Measurements from ENCODE around the gene LDB3. TPM values are rescaled to one million over a fixed set of nuclear protein-coding genes. Genes with fewer than 3 reads are reported as not detected.

LDB3 gene
- total and polyA plus RNA-seq, 9 of the 15 experiments (the other 6 are each of a cell fraction or from before 2014, with no cell fraction given): 0.03 TPM; not detected in 8

- peak; percentile 80 for TF ChIP-seq USF1 (CRISPR knock-in tag; IDR thresholded peaks at IDR 0.05)
- peak; percentile 85 for TF ChIP-seq BHLHE40 (IDR thresholded peaks at IDR 0.05; ENCODE audit: low read length)
- TF ChIP-seq, protein P1, sequence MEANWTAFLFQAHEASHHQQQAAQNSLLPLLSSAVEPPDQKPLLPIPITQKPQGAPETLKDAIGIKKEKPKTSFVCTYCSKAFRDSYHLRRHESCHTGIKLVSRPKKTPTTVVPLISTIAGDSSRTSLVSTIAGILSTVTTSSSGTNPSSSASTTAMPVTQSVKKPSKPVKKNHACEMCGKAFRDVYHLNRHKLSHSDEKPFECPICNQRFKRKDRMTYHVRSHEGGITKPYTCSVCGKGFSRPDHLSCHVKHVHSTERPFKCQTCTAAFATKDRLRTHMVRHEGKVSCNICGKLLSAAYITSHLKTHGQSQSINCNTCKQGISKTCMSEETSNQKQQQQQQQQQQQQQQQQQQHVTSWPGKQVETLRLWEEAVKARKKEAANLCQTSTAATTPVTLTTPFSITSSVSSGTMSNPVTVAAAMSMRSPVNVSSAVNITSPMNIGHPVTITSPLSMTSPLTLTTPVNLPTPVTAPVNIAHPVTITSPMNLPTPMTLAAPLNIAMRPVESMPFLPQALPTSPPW (CRISPR knock-in tag; IDR thresholded peaks at IDR 0.05): peak; percentile 60
- TF ChIP-seq, protein P2, sequence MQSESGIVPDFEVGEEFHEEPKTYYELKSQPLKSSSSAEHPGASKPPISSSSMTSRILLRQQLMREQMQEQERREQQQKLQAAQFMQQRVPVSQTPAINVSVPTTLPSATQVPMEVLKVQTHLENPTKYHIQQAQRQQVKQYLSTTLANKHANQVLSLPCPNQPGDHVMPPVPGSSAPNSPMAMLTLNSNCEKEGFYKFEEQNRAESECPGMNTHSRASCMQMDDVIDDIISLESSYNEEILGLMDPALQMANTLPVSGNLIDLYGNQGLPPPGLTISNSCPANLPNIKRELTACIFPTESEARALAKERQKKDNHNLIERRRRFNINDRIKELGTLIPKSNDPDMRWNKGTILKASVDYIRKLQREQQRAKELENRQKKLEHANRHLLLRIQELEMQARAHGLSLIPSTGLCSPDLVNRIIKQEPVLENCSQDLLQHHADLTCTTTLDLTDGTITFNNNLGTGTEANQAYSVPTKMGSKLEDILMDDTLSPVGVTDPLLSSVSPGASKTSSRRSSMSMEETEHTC (IDR thresholded peaks at IDR 0.05): 0 out of 2 replicates have a peak, but pooled peaks have one; percentile 61
- TF ChIP-seq PHB2 (IDR thresholded peaks at IDR 0.05; ENCODE audit: low read depth): no peak
- TF ChIP-seq SMARCC2 (IDR thresholded peaks at IDR 0.05; ENCODE audit: low read depth): no peak
- no peak for TF ChIP-seq CEBPZ (IDR thresholded peaks at IDR 0.05; ENCODE audit: borderline replicate concordance, low read depth, low read length)
- TF ChIP-seq RERE (CRISPR knock-in tag; IDR thresholded peaks at IDR 0.05; ENCODE audit: borderline replicate concordance): no peak
- peak; percentile 14 for TF ChIP-seq TBP (optimal IDR thresholded peaks at IDR 0.05; ENCODE audit: low read depth, low read length)
- peak; percentile 73 for TF ChIP-seq RAD51 (IDR thresholded peaks at IDR 0.05; ENCODE audit: borderline replicate concordance, low read depth)
- no peak for TF ChIP-seq ZNF583 (CRISPR knock-in tag; IDR thresholded peaks at IDR 0.05)
- TF ChIP-seq MBD1 (CRISPR knock-in tag; IDR thresholded peaks at IDR 0.05): no peak
Measured at GRCh38 chr10:86753638-86754434, 85.5 kb downstream of the LDB3 start (continued).
